OCI-LY7 (cell line): ENCODE data around the gene SNHG17.

ENCODE experiments used
- CTCF ChIP-seq: fragments of 200-600 bp; sonication (generic); conservative IDR thresholded peaks from 2 replicates; pipeline ENCODE4 v1.5.1; 2014; ENCODE audit warnings: mild to moderate bottlenecking, antibody characterized with exemption, low read length, moderate library complexity, mixed read lengths
- EZH2phosphoT487 ChIP-seq: fragments of 200-600 bp; sonication (generic); IDR thresholded peaks from 2 replicates; pipeline ENCODE4 v1.6.1; 2018; ENCODE audit warnings: low read depth, borderline replicate concordance, mild to moderate bottlenecking, mixed run types, antibody characterized with exemption, low read length, moderate library complexity, mixed read lengths

- TF ChIP-seq CTCF (no peak), EZH2phosphoT487 (no peak)
These were observed 28.7 kb downstream of the SNHG17 start for GRCh38 chr20:38406476-38406875.
